Nephron (organoid): ENCODE measurements around the gene JAZF1.

Source experiments
- H3K27ac Mint-ChIP-seq, 3 experiments: 2 replicates each; pipeline ENCODE4 v1.8.0; 2020; ENCODE audit warnings: mixed read lengths in 3 of 3, mild to moderate bottlenecking in 2 of 3, moderate library complexity in 1 of 3
- H3K27me3 Mint-ChIP-seq: 2 replicates; pipeline ENCODE4 v1.8.0; 2021; ENCODE audit warnings: low read depth, mild to moderate bottlenecking, moderate library complexity, mixed read lengths
- H3K36me3 Mint-ChIP-seq: 2 replicates; pipeline ENCODE4 v1.8.0; 2020; ENCODE audit warnings: low read depth, mixed read lengths
- H3K4me1 Mint-ChIP-seq: 2 replicates; pipeline ENCODE4 v1.8.0; 2020; ENCODE audit warnings: mixed read lengths
- H3K4me3 Mint-ChIP-seq, 3 experiments: 2 replicates each; pipeline ENCODE4 v1.8.0; 2020; ENCODE audit warnings: mild to moderate bottlenecking in 3 of 3, mixed read lengths in 3 of 3, moderate library complexity in 2 of 3
- H3K9me3 Mint-ChIP-seq: 2 replicates; pipeline ENCODE4 v1.8.0; 2020; ENCODE audit warnings: mixed read lengths
- TF ChIP-seq, protein P1 (sequence below), 3 experiments: fragments of 200-600 bp; sonication (generic); IDR thresholded peaks; one replicate each; pipeline ENCODE4 v1.5.0; 2021; ENCODE audit warnings: antibody characterized with exemption in 3 of 3; ENCODE audit not compliant: unreplicated experiment in 3 of 3

JAZF1 gene

DNA sequence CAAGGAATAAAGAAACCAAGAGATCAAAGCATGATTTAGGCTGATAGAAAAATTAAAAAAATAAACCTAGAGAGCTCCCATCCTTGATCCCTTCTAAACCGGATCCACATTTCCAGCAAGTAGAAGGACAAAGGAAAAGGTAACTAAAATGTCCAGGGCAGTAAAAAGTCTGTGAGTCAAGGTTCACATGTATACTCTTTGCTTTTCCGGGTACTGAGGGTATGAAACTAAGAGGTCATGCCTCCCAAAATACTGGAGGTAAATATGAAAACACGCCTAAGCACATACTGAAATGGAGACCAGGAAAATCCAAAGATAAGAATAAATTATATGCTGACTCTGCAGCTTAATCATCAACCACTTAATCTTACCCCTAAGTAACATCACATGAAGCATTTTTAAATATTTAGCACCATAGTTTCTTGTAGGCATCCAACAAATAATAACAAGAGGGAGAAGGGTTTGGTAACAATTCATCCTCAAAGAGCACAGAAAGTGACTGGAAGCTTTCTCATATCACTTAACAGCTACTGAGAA, 35.4 kb downstream of the JAZF1 start:
- peaks cover 36% of the 10 kb centered on the region for H3K4me1 Mint-ChIP-seq
- H3K27me3 Mint-ChIP-seq: no peaks in the 10 kb centered on the region
- no peak overlapping the region for H3K4me3 Mint-ChIP-seq
- no peaks in the 10 kb centered on the region for H3K9me3 Mint-ChIP-seq
- no peak overlapping the region for H3K27ac Mint-ChIP-seq
- TF ChIP-seq, protein P1, sequence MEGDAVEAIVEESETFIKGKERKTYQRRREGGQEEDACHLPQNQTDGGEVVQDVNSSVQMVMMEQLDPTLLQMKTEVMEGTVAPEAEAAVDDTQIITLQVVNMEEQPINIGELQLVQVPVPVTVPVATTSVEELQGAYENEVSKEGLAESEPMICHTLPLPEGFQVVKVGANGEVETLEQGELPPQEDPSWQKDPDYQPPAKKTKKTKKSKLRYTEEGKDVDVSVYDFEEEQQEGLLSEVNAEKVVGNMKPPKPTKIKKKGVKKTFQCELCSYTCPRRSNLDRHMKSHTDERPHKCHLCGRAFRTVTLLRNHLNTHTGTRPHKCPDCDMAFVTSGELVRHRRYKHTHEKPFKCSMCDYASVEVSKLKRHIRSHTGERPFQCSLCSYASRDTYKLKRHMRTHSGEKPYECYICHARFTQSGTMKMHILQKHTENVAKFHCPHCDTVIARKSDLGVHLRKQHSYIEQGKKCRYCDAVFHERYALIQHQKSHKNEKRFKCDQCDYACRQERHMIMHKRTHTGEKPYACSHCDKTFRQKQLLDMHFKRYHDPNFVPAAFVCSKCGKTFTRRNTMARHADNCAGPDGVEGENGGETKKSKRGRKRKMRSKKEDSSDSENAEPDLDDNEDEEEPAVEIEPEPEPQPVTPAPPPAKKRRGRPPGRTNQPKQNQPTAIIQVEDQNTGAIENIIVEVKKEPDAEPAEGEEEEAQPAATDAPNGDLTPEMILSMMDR (IDR thresholded peaks at IDR 0.05; ENCODE audit: unreplicated experiment in 3 of 3): no peak
- no peaks in the 10 kb centered on the region for H3K36me3 Mint-ChIP-seq

DNA sequence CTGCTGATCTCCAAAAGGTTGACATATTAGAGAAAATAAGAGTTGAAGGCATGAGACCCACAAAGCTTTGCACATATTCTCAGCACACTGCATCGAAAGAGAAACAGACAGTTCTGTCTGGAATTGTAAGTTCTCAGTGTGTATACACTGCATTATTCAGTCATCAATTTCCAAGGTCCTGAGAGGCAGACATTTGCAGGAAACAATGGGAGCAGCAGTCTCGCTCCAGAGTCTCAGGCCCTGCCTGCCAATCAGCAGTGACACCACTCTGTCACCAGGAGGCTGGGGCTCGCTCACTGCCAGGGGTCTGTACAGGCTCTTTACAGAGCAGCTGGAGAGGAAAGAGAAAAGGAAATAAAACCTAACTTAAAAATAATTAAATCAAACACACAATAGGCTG, 36.3 kb downstream of the JAZF1 start:
- Mint-ChIP-seq H3K4me1 (peaks cover 42% of the 10 kb centered on the region), H3K36me3 (no peaks in the 10 kb centered on the region), H3K27me3 (no peaks in the 10 kb centered on the region), H3K9me3 (no peaks in the 10 kb centered on the region), H3K27ac (peak overlapping the region in 2 of 3 experiments; percentile 12 to 57), H3K4me3 (no peak overlapping the region)
- TF ChIP-seq, protein P1 (IDR thresholded peaks at IDR 0.05; ENCODE audit: unreplicated experiment in 3 of 3): peak; percentile 20 to 36 (median 29)

DNA sequence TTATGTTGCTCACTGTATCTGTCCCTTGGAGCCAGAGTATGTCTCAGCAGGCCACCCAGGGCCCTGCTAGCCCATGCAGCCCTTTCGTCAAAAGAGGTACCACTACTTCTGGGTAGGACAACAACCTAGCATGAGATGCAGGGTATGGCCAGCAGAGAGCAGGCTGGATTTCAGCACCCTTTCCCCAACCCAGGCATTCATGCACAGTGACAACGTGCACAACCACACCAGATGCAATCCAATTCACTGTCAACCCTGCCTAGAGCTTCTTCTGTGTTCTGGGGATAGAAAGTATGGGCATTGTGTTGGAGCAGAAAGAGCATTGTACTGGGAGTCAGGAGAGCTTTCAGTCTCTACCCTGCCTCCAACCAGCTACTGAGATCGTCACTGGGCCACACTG, 37.9 kb downstream of the JAZF1 start:
- H3K4me3 Mint-ChIP-seq: no peak overlapping the region
- TF ChIP-seq, protein P1 (IDR thresholded peaks at IDR 0.05; ENCODE audit: unreplicated experiment in 3 of 3): no peak
- H3K9me3 Mint-ChIP-seq: no peaks in the 10 kb centered on the region
- no peaks in the 10 kb centered on the region for H3K27me3 Mint-ChIP-seq
- no peaks in the 10 kb centered on the region for H3K36me3 Mint-ChIP-seq
- H3K27ac Mint-ChIP-seq: no peak overlapping the region
- H3K4me1 Mint-ChIP-seq: peaks cover 42% of the 10 kb centered on the region

DNA sequence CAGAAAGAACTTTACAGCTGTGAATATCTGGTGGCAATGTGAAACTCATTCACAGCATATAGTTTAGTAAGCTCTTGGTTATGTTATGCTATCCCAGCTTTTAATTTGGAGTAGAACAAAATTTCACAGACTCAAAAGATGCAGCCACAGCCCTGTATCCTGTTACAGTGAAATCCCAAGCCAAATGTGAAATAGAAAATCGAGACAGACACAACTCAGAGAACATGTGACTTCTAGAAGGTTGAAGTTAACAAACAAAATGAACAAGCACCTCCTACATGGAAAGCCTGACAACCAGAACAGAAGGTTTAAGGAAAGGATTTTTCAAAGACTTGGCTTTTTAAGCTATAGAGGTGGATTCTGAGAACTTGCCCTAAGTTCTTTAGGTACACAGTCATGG, 39.6 kb downstream of the JAZF1 start:
- H3K27me3 Mint-ChIP-seq: no peaks in the 10 kb centered on the region
- no peaks in the 10 kb centered on the region for H3K9me3 Mint-ChIP-seq
- TF ChIP-seq, protein P1 (IDR thresholded peaks at IDR 0.05; ENCODE audit: unreplicated experiment in 3 of 3): no peak
- H3K27ac Mint-ChIP-seq: peak overlapping the region in 2 of 3 experiments; percentile 62 to 70
- H3K36me3 Mint-ChIP-seq: no peaks in the 10 kb centered on the region
- peaks cover 47% of the 10 kb centered on the region for H3K4me1 Mint-ChIP-seq
- H3K4me3 Mint-ChIP-seq: no peak overlapping the region

DNA sequence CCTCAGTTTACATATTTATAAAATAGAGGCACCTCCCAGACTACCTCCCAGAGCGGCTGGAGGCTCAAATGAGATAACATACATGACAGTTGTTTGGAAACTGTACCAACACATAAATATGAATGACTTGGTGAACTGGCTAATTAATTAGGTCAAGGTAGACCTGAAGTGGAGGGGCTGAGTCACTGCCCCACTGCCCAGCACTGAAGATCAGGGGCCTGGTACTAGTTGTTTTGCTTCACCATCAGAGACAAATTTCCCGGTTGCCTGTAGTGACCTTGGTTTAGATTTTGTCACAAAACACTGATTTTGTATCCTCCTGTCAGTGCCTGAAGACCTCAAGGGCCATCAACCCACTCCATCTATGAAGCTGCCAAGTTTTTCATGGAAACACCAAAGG, 41.8 kb downstream of the JAZF1 start:
- no peaks in the 10 kb centered on the region for H3K36me3 Mint-ChIP-seq

DNA sequence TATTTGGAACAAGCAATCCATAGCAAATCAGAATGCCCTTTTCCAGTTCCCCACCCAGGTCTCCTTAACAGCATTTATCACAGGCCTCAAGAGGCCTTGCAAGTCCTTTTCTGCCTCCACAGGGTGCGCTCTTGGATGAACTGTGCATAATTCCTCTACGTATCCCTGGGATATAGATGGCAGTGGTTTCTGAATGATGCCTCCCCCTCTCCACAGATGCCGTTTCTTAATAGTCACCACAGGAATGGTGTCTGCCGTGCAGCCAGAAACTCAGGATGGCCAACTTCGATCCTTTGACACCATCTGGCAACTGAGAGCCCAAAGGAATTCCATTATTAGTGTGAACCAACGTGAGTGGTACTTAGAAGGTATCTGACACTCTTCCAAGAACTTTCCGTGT, 43.1 kb downstream of the JAZF1 start:
- no peaks in the 10 kb centered on the region for H3K27me3 Mint-ChIP-seq
- H3K36me3 Mint-ChIP-seq: no peaks in the 10 kb centered on the region
- H3K4me1 Mint-ChIP-seq: peaks cover 49% of the 10 kb centered on the region
- no peak overlapping the region for H3K4me3 Mint-ChIP-seq
- H3K9me3 Mint-ChIP-seq: no peaks in the 10 kb centered on the region
- H3K27ac Mint-ChIP-seq: no peak overlapping the region
- TF ChIP-seq, protein P1 (IDR thresholded peaks at IDR 0.05; ENCODE audit: unreplicated experiment in 3 of 3): no peak

More for the DNA sequence above, 41.8 kb downstream of the JAZF1 start:
- H3K4me3 Mint-ChIP-seq: no peak overlapping the region
- TF ChIP-seq, protein P1 (IDR thresholded peaks at IDR 0.05; ENCODE audit: unreplicated experiment in 3 of 3): no peak
- no peak overlapping the region for H3K27ac Mint-ChIP-seq
- peaks cover 45% of the 10 kb centered on the region for H3K4me1 Mint-ChIP-seq
- H3K27me3 Mint-ChIP-seq: no peaks in the 10 kb centered on the region
- H3K9me3 Mint-ChIP-seq: no peaks in the 10 kb centered on the region
